Neural cell (in vitro differentiated cells): ENCODE measurements around the gene ACAD11.

ENCODE experiments used
- CTCF ChIP-seq: fragments of 450-650 bp; IDR thresholded peaks from 2 replicates; pipeline ENCODE4 v1.5.1; 2014; ENCODE audit warnings: antibody characterized with exemption, mild to moderate bottlenecking, moderate library complexity; ENCODE audit not compliant: poor library complexity, severe bottlenecking
- EP300 ChIP-seq: fragments of 450-650 bp; conservative IDR thresholded peaks from 2 replicates; pipeline ENCODE4 v1.6.1; 2014; ENCODE audit warnings: antibody characterized with exemption, mild to moderate bottlenecking, moderate library complexity; ENCODE audit not compliant: poor library complexity, severe bottlenecking
- EZH2 ChIP-seq: fragments of 200-600, 300-800 bp; shearing (Covaris generic), sonication (generic); IDR thresholded peaks from 2 replicates; pipeline ENCODE4 v1.6.1; 2014; ENCODE audit warnings: antibody characterized with exemption, low read length, borderline replicate concordance, mild to moderate bottlenecking; ENCODE audit not compliant: insufficient read depth, poor library complexity, severe bottlenecking
- POLR2AphosphoS5 ChIP-seq: IDR thresholded peaks from 2 replicates; pipeline ENCODE4 v1.6.1; 2012
- REST ChIP-seq: IDR thresholded peaks from 2 replicates; pipeline ENCODE4 v1.6.1; 2012; ENCODE audit warnings: borderline replicate concordance
- SMC3 ChIP-seq: fragments of 450-650 bp; conservative IDR thresholded peaks from 2 replicates; pipeline ENCODE4 v1.6.1; 2014; ENCODE audit warnings: antibody characterized with exemption, mild to moderate bottlenecking, moderate library complexity; ENCODE audit not compliant: poor library complexity
- TAF1 ChIP-seq: IDR thresholded peaks from 2 replicates; pipeline ENCODE4 v1.6.1; 2012; ENCODE audit warnings: low read depth

- TF ChIP-seq CTCF = peak; percentile 68
- no peak for TF ChIP-seq REST
- TF ChIP-seq EP300 = no peak
- TF ChIP-seq POLR2AphosphoS5 = no peak
- TF ChIP-seq SMC3 = peak; percentile 18
- TF ChIP-seq EZH2 = no peak
- TF ChIP-seq TAF1 = no peak
These were observed at the start of gene ACAD11 for GRCh38 chr3:132659365-132660051.
